VCaP (cell line): ENCODE data around the gene ACAT2.
"Not testable (repeated sequence)": the region's sequence is repeated elsewhere in the genome, so short reads cannot be mapped to it uniquely, and the experiment has no call there.

Experiments
- H3K27ac ChIP-seq: fragments of 450-650 bp; 2 replicates; pipeline ENCODE4 v1.5.1; 2017
- CTCF ChIP-seq: fragments of 450-650 bp; conservative IDR thresholded peaks from 2 replicates; pipeline ENCODE4 v1.5.1; 2017; ENCODE audit warnings: mild to moderate bottlenecking, moderate library complexity

ACAT2 gene

GRCh38 chr6:159821726-159822125 lies 59.9 kb downstream of the ACAT2 start:
- TF ChIP-seq CTCF, result no peak
- no peak overlapping the region for H3K27ac ChIP-seq

GRCh38 chr6:159823953-159824352 lies 62.1 kb downstream of the ACAT2 start:
- H3K27ac ChIP-seq, result no peak overlapping the region
- TF ChIP-seq CTCF, result no peak

- H3K27ac ChIP-seq, result not testable (repeated sequence)
Observed at GRCh38 chr6:159824690-159825089, 62.8 kb downstream of the ACAT2 start.

- TF ChIP-seq CTCF, result no peak
- H3K27ac ChIP-seq, result no peak overlapping the region
Observed at GRCh38 chr6:159826004-159826403, 64.2 kb downstream of the ACAT2 start.

GRCh38 chr6:159826968-159827647 lies 65.3 kb downstream of the ACAT2 start:
- TF ChIP-seq CTCF, result no peak
- H3K27ac ChIP-seq, result no peak overlapping the region

- no peak overlapping the region for H3K27ac ChIP-seq
- no peak for TF ChIP-seq CTCF
Observed at GRCh38 chr6:159828074-159828473, 66.2 kb downstream of the ACAT2 start.
